ENCODE data around the gene TEX264. TPM values are rescaled to one million over a fixed set of nuclear protein-coding genes. Genes with fewer than 3 reads are reported as not detected.

The TEX264 gene
- total RNA-seq, 1 donor = 56.1 TPM

DNA sequence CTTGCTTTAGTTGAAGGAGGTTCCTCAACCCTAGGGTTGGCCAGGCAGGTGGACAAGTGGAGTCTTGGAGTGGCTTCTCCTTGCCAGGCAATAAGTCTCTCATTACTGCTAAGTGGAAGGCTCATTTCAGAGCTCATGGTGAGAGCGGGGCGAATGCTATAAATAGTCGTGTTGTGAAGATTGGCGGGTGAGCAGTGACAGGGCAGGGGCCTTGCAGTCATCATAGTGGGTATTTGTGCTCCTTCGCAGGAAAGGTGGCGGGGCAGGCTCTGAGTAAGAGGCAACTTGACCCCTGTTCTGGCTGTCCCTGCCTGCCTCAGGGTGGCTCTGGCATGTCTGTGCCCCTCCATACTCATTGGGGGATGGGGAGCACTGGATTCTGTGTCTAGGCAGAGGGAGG, 27.2 kb downstream of the TEX264 start:
- H3K36me3 ChIP-seq (ENCODE audit: insufficient read depth, low read length) = peaks cover 8% of the 10 kb centered on the region
- no peaks in the 10 kb centered on the region for H3K79me2 ChIP-seq (ENCODE audit: insufficient read depth, low read length)
- no peak overlapping the region for H3K4me3 ChIP-seq (ENCODE audit: insufficient read depth, low read length)
- DNase-seq (ENCODE audit: insufficient read length, low spot score, missing footprints) = peak; percentile 79
- H3K9me3 ChIP-seq (ENCODE audit: low read depth, low read length) = no peaks in the 10 kb centered on the region
- no peaks in the 10 kb centered on the region for H3K27me3 ChIP-seq (ENCODE audit: insufficient read depth, low read length)
- H3K27ac ChIP-seq (ENCODE audit: low read depth, low read length) = no peak overlapping the region
- TF ChIP-seq CTCF (IDR thresholded peaks at IDR 0.05; ENCODE audit: extremely low read depth, low read depth, low read length) = no peak
- no peak overlapping the region for H2AFZ ChIP-seq (ENCODE audit: low read length)
- H3K4me2 ChIP-seq (ENCODE audit: insufficient read depth, low read length) = no peak overlapping the region
- H3K4me1 ChIP-seq (ENCODE audit: insufficient read depth, low read length) = no peaks in the 10 kb centered on the region
- H4K20me1 ChIP-seq (ENCODE audit: insufficient read depth, low read length) = peaks cover 38% of the 10 kb centered on the region

- no peak overlapping the region for H3K27ac ChIP-seq (ENCODE audit: low read depth, low read length)
- peaks cover 8% of the 10 kb centered on the region for H3K36me3 ChIP-seq (ENCODE audit: insufficient read depth, low read length)
- H3K4me1 ChIP-seq (ENCODE audit: insufficient read depth, low read length) = no peaks in the 10 kb centered on the region
- peak; percentile 80 for DNase-seq (ENCODE audit: insufficient read length, low spot score, missing footprints)
- TF ChIP-seq CTCF (IDR thresholded peaks at IDR 0.05; ENCODE audit: extremely low read depth, low read depth, low read length) = no peak
- no peaks in the 10 kb centered on the region for H3K9me3 ChIP-seq (ENCODE audit: low read depth, low read length)
- no peak overlapping the region for H2AFZ ChIP-seq (ENCODE audit: low read length)
- no peak overlapping the region for H3K4me3 ChIP-seq (ENCODE audit: insufficient read depth, low read length)
- no peaks in the 10 kb centered on the region for H3K79me2 ChIP-seq (ENCODE audit: insufficient read depth, low read length)
- H3K4me2 ChIP-seq (ENCODE audit: insufficient read depth, low read length) = no peak overlapping the region
- no peaks in the 10 kb centered on the region for H3K27me3 ChIP-seq (ENCODE audit: insufficient read depth, low read length)
- peaks cover 49% of the 10 kb centered on the region for H4K20me1 ChIP-seq (ENCODE audit: insufficient read depth, low read length)
These were observed 29.4 kb downstream of the TEX264 start for GRCh38 chr3:51700403-51700802.

- H3K79me2 ChIP-seq (ENCODE audit: insufficient read depth, low read length) = no peaks in the 10 kb centered on the region
- TF ChIP-seq CTCF (IDR thresholded peaks at IDR 0.05; ENCODE audit: extremely low read depth, low read depth, low read length) = no peak
- no peak overlapping the region for H3K4me2 ChIP-seq (ENCODE audit: insufficient read depth, low read length)
- peaks cover 45% of the 10 kb centered on the region for H4K20me1 ChIP-seq (ENCODE audit: insufficient read depth, low read length)
- no peak overlapping the region for H3K4me3 ChIP-seq (ENCODE audit: insufficient read depth, low read length)
- no peaks in the 10 kb centered on the region for H3K4me1 ChIP-seq (ENCODE audit: insufficient read depth, low read length)
- H3K27me3 ChIP-seq (ENCODE audit: insufficient read depth, low read length) = no peaks in the 10 kb centered on the region
- no peaks in the 10 kb centered on the region for H3K9me3 ChIP-seq (ENCODE audit: low read depth, low read length)
- no peak overlapping the region for H2AFZ ChIP-seq (ENCODE audit: low read length)
- DNase-seq (ENCODE audit: insufficient read length, low spot score, missing footprints) = no peak
- H3K27ac ChIP-seq (ENCODE audit: low read depth, low read length) = no peak overlapping the region
- peaks cover 7% of the 10 kb centered on the region for H3K36me3 ChIP-seq (ENCODE audit: insufficient read depth, low read length)
These were observed 31.1 kb downstream of the TEX264 start for GRCh38 chr3:51702156-51702555.

DNA sequence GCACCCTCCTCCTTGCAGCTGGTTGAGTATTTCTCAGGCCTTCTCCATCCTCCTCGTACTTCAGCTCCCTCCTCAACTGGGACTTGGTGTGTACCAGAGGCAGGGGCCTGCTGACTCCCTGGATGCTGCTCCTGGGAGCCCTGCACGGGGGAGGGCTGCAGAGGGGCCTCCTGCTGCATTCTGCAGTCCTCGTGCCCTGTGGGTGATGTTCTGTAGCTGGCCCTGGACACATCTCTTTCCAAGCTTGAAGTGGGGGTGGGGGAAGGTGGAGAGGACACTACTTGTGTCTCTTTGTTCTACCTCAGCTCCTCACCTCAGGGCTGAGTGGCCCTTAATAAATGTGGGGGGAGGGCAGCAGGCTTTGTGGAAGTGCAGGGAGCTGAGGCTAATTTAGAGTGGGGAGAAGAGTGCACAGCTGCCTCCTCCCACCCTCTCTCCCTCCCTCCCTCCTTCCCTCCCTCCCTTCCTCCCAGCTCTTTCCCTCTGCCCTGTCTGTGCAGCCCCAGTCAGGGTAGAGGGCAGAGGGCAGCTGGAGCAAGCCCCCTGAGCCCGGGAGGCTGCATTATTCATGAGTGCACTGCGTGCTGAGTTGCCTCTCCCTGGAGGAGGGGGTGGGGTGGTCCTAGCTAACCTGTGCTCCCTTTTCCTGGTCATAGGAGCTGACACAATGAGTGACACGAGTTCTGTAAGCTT, 32.2 kb downstream of the TEX264 start:
- no peaks in the 10 kb centered on the region for H3K79me2 ChIP-seq (ENCODE audit: insufficient read depth, low read length)
- peak; percentile 76 for DNase-seq (ENCODE audit: insufficient read length, low spot score, missing footprints)
- peaks cover 4% of the 10 kb centered on the region for H3K36me3 ChIP-seq (ENCODE audit: insufficient read depth, low read length)
- peaks cover 34% of the 10 kb centered on the region for H4K20me1 ChIP-seq (ENCODE audit: insufficient read depth, low read length)
- no peak overlapping the region for H3K27ac ChIP-seq (ENCODE audit: low read depth, low read length)
- H3K4me2 ChIP-seq (ENCODE audit: insufficient read depth, low read length) = no peak overlapping the region
- no peak overlapping the region for H3K4me3 ChIP-seq (ENCODE audit: insufficient read depth, low read length)
- H3K4me1 ChIP-seq (ENCODE audit: insufficient read depth, low read length) = no peaks in the 10 kb centered on the region
- no peaks in the 10 kb centered on the region for H3K9me3 ChIP-seq (ENCODE audit: low read depth, low read length)
- TF ChIP-seq CTCF (IDR thresholded peaks at IDR 0.05; ENCODE audit: extremely low read depth, low read depth, low read length) = no peak
- peaks cover 6% of the 10 kb centered on the region for H3K27me3 ChIP-seq (ENCODE audit: insufficient read depth, low read length)
- H2AFZ ChIP-seq (ENCODE audit: low read length) = no peak overlapping the region

Measured in osteoblast (primary cell).